Ecto neural progenitor cell (in vitro differentiated cells): ENCODE measurements around the gene FOXP1.

Experiments
- DNase-seq: peaks from one replicate; pipeline ENCODE4 v3.0.0-alpha.2; 2018; ENCODE audit warnings: low spot score

Gene FOXP1

DNA sequence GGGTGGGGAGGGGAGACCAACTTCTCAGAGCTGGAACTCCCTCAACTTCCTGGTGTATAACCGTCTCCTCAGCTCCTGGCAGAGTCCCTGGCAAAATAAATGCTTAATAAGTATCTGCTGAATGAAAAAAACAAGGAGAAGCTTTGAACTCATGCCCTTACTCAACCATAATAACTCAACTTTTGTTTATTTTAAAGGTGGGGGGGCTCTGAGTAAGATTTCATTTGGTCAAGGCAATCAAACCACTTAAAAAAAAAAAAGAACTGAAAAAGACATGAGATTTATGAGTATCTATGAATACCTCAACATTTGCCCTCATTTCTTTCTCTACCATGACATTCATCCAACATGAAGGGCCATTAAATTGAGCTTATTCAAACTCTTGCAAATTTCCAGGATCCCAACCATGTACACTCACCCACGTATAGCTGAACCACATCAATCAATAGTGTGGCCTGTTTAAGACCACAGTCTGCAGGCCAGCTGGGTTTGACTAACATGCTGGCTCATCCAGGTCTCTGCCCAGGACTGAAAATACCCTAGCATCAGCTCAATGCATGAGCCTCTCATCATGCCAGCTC lies 157.9 kb downstream of the FOXP1 start:
- DNase-seq, result no peak

DNA sequence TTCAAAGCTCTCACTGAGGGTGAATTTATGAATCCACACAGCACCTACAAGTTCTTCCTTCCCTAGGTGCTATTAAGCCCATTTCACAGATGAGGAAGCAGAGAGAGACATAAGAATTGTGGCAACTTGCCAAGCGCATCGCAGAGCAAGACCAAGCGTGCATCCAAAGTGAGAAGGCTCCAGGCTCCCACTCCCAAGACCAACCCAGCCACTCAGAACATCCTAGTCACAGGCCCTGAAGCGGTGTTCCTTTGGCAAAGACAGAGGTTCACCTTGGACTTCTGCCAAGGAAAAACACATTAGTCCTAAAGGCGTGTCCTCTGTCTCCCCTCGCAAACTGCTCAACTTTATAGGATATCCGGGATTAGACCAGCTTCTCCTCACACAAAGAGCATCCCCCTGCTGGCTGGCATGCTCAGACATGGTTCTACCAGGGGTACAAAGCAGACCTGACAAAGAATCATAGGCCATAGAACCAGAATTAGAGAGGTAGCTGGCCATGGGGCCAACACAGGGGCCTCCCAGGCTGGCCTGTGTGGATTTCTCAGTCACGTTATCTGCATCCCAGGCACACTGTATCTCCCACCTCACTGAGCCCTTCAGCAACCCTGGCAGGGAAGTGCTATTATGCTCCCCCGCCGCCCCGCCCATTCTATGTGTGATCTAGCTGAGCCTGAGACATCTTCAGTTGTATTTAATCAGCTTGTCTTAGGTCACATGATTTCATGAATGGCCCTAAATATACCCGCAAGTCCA lies 160.2 kb downstream of the FOXP1 start:
- no peak for DNase-seq

DNA sequence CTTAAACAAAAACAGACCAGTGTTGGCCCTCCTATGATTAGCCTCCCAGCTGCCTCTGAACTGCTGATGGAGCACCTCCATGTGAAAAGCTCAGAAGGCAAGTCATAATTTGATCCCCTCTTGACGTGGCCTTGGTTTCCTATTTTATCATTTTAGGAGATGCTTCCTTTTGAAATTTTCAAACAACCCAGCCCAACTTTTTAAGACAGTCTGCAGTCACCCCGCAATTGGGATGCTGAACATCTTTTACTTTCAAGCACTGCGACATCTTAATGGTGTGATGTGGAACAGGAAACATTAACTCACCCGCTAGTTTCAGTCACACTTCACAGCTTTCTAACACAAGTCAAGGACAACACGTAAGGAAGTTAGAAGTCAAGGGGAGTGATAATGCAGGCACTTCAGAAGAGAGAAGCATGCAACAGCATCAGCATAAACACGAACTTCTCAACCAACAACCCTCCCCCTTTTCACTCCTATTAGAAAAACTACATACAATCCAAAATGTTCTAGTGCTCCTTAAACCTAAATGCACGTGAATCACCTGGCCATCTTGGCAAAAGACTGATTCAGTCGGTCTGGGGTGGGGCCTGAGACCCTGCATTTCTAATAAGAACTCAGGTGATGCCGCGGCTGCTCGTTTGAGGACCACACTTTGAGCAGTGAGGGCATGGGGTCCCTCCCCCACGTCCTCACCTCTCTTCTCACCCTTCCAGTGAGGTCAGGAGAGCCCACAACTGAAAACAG lies 161.5 kb downstream of the FOXP1 start:
- DNase-seq, result no peak

DNA sequence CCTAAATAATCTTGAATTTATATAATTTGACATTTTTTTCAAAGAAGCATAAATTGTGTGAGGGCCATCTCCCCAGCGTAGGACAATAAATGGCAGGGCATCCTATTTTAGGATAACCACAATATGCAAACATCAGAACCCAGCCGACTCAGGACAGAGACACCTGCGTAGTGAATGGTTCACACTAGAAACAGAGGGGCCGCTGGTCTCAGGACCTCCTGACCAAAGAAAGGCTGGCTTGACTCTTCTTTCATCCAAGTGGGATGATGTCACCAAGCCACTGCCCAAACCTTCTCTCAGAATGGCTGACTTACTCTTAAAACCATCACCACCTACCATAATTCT lies 162.1 kb downstream of the FOXP1 start:
- DNase-seq, result no peak

DNA sequence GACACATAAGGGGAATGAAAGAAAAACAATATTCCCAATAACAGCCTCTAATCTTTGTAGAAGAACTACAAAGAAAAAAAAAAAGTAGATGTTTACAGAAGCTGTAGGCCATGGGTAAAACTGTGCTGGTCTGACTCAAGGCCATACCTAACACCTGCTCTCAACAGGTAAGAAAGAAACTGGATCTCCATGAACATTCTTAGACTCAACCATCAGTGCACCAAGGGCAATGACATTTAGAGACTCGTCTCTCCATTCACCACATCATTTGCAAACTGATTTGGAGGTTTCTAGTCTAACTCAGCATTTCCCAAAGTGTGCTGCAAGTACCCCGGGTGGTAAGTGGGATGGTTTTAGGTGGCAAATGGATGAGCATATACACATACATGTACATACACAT lies 164.2 kb downstream of the FOXP1 start:
- DNase-seq, result no peak

DNA sequence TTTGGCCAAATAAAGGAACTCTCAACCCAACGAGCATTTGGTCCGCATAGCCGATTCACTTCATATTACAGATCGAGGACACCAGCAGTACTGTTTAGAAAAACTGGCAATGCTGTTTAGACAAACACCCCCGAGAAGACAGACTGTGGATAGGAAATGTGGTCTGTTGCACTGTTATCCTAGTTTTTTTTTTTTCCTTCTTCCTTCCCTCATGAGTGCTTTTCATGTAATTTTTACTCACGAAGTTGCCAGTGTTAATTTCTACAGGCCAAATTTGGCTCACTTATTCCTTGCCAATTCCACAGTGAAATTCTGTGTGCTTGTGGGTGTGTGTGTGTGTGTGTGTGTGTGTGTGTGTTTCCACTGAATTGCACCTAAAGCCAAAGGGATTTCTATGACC lies 165.7 kb downstream of the FOXP1 start:
- no peak for DNase-seq

DNA sequence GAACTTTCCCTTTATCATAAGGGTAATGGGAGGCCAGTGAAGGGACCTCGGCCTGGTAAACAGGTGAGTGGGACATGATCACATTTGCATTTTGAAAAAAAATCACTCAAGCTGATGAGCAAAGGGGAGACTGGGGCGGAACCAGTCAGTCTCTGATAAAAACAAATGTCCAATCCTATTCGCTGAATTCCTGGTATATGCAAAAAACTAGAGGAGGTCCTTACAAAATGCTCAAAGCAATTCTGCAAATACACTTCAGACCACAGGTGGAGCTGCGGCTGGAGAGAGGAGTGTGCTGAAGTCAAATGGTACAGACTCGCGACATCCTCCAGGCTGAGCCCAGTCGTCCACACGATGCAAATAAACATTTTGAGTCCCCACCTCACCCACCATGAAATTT lies 166.7 kb downstream of the FOXP1 start:
- DNase-seq, result no peak

DNA sequence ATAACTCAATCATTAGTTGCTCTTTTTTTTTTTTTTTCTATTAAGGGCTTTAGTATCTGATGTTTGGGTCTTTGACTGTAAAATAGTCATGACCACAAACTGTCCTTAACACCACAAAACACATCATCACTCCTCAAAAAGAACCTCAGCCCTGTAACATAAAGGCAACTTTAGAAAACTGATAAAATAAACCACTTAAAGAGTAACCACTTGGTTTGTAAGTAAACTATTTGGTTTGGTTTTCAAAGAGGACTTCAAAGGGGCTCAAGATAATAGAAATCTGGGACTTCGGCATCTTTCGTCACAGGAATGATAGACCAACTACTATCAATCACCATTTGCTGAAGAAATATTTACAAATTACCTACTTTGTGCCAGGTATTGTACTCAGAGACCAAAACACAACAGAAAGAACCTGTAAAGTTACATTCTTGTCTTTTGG lies 167.8 kb downstream of the FOXP1 start:
- DNase-seq, result no peak

DNA sequence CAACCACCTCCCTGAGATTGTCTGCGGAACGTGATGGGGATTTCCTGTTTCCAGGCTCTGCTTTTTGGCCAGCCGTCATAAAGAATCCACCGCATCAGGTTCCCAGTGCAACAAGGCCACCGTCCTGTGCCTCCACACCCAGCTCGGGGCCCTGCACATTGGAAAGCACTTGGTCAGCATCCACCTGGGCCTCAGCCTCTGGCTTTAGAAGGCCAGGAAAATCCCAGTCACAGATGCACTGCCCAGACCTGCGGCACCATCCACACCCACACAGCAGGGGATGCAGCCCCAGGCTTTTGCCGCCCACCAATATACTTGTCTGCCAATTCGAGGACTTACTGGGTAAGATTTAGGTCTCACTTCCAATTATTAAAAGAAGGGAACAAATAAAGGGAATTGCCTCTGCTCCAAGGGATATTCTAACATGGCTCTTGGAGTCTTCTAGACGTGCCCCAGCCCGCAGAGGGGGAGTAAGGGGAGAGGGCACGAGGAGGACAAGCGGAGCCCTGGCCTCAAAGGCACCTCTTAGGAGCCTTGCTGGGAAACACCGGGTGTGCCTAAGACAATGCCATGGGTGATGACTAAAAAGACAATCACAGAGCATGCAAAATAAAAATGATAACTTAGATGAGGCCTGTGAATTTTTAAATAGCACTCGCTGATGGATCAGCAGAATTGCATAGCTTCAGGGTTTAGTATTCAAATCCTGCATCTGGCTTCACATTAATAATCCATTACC lies 169.2 kb downstream of the FOXP1 start:
- DNase-seq, result no peak

DNA sequence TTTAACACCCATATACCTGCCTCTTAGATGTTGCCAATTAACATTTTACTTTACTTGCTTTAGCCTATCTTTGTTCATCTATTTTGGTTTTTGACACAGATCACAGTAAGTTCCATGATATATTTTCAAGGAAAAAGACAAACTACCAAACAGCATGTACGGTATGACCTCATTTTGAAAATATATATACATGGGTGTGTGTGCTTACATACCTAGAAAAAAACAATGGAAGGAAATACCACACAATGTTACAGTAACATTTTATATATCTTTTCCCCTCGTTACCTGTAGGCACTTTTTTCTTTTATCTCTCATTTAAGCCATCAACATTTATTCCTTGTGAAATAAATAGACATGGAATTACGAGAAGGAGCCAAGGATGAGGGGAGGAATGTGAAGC lies 170.0 kb downstream of the FOXP1 start:
- DNase-seq, result no peak

DNA sequence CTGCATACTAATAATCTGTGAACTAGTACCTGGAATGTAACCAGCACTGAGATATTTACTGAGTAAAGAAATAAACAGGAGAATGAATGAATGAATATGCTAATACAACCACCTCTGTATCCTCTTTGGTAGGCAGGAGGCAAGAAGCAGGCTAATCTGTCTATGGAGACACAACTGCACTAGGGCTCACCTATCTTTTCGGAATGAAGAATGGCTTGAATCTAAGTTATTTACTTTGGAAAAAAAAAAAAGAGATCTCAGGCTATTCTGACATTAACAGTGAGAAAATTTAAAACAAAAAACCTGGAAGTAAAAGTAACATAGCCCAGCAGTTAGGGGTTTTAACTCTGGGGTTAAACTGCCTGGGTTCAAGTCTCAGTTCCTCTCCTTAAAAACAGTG lies 174.2 kb downstream of the FOXP1 start:
- no peak for DNase-seq

DNA sequence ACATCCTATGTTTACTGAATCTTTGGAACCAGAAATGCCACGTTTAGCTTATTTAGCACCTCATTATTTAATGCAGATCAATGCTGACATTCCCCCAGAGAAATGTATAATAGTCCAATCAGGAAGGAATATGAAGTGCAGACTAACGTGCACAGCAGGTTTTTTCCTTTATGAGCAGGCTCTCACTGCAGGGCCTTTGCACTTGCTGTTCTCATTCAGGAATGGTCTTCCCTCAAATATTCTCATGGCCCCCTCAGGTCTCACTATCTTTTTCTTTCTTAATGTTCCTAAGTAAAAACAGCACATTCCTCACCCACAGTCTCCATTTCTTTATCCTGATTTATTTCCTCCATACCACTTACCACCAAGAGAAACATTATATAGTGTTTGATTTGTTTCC lies 174.6 kb downstream of the FOXP1 start:
- DNase-seq, result no peak

DNA sequence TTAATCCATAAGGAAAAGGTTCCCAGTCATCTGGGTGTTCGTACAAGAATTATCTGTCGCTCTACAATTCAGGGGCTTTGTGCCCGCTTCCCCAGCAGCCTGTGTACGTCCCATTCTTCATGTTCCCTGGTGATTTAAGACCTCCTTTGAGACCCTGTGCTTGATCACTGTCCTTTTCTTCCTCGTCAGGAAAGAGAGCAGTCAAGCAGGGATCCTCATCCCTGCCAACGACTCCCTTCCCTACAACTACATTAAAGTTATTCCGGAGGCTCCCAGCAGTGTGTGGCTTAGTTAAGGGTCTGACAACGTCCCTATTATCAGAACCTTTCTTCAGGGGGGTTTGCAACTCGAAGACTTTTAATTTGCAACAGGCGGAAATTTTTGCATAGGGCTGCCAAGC lies 175.7 kb downstream of the FOXP1 start:
- no peak for DNase-seq

DNA sequence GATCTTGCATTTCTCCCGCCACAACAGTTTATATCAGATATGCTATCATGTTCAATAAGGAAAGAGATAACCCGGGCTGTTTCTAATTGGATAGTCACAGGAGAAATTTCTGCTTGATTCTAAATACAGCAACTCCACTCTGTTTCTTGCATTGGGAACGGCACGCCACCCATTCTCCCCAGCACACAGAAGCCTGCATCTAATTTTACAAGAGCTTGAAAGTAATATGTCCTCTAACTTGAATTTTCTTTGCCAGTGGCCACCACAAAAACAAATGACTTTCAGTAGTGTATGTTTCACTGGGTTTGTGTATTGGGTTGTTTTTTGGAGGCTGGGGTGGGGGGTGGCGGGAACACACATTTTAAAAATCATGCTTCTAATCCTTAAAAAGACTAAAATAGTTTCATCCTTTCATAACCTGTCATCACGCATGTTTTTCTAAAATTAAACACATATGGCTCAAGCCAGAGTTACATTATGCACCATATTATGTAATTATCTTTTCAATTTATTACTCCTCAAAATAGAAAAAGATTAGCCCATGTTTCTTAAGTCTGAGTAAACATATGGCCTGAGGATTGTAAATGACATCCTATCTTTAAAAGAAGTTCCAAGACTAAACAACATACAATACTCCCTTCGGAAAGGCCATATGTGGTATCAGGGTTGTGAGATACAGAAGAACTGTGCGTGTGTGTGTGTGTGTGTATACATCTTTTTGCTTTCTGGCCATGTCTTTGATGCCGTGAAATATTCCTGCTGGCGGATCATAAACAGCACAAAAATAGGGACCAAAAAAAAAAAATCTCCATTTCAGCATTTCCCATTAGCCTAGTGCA lies 176.3 kb downstream of the FOXP1 start:
- DNase-seq, result no peak

DNA sequence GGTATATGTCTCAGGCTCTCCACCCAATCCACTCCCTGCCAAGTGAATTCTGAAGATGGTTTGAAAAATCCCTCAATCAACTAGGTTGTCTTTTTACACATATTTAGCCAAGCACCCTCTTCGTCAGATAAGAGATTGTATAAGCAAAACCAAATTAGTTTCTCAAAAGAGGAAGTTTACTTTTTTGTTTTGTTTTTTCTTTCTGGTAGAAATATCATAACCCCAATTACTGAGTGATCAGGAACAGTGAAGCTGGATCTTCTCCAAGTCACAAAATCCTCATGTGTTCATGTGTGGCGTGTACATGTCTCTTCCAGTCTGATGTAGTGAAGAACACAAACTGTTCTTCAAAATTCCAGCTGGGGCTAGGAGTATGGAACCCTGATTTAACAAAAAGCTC lies 180.6 kb downstream of the FOXP1 start:
- no peak for DNase-seq

DNA sequence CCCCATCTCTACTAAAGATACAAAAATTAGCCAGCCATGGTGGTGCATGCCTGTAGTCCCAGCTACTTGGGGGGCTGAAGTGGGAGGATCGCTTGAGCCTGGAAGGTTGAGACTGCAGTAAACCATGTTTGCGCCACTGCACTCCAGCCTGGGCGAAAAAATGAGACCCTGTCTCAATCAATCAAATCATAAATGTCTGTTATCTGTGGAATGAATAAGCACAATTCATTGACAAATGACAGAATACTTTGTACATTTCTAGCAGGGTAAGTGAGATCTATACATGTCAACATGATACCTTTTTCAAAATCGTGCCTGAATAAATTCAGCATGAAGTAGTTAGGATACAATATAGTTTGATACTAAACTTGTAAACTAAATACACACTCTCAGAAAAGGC lies 181.2 kb downstream of the FOXP1 start:
- no peak for DNase-seq

DNA sequence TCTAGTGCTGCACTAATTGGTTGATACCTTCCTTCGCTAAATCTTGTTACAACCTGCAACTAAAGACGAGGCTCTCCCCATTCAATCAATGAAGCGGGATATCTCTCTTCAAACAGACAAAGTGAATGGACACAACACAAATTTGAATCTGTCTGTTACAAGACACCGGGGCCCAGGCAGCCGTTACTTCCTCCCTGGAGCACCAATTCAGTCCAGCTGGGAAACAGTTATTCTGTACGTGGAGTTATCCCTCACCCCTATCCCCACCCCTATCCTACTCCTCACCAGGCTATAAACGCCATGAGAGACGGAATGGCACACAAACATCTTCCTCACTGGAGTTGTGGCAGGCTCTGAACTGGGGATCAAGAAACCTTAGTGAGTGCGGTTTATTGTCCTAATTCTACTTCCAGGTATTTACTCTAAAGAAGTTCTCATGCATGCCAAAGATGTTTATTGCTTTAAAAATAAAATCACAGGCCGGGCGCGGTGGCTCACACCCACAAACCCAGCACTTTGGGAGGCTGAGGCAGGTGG lies 181.8 kb downstream of the FOXP1 start:
- DNase-seq, result no peak

DNA sequence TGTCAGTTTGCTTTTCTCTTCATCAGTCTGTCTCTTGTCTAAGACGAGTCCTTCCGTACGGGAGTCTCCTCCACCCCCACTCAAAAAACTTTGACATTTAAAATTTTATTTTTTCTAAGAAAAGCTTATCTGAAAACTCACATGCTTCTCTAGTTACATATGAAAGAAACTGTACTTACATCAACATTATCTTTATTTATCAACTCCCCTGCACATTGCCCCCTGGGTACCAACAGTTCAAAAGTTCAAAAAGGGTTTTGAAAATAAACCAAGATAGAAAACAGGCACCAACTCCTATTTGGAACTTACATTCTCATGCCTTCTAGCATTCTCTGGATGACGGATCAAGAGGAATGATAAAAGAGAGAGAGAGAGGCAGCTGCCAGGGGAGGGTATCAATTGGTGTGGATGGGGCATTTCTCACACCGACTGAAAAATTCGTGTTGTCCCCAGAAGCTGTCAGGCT lies 182.5 kb downstream of the FOXP1 start:
- no peak for DNase-seq

DNA sequence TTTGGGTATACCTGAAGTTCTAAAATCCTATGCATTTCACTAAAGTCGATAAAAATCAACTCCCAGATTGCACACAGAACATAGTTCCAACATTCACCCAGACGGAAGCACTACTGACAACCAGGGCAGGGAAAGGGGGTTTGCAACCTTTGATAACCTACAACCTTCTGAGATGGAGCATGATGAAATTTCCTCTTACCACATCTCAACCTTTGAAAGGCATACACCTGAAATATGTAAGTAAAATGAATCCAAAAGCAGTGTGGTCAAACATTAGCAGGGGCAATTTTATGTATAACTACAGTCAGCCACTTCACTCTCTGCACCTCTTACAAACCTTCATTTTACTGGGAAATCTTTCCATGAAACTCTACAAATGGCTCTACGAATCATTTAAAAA lies 184.1 kb downstream of the FOXP1 start:
- DNase-seq, result no peak

DNA sequence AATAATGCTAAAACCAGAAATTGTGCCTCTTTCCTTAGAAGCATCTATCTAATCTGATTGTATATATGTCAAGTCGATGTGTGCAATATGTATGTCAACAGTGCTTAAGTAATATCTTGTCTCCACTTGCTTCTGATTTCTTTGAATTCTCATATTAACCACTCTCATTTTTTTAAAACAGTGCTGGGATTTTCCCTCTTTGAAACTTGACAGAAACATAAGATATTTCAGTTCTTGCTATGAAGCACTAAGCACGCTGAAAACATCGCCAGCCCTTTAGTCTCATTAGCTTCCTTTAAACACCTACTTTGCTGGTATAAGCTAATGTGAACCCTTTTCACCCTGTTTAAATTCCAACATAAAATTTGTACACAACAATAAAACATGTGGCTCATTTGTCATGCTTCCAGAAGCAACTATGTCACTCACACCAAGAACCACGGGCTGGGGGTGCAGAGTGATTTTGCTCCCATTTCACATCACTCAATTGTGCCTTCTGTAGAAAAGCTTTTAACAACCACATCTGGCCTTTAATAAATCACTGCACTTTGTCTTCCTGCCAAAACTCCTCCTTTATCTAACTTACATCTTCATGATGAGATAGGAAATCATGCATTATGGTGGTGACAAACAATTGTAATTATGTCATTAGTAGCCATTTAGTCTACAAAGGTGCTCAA lies 185.2 kb downstream of the FOXP1 start:
- DNase-seq, result no peak

DNA sequence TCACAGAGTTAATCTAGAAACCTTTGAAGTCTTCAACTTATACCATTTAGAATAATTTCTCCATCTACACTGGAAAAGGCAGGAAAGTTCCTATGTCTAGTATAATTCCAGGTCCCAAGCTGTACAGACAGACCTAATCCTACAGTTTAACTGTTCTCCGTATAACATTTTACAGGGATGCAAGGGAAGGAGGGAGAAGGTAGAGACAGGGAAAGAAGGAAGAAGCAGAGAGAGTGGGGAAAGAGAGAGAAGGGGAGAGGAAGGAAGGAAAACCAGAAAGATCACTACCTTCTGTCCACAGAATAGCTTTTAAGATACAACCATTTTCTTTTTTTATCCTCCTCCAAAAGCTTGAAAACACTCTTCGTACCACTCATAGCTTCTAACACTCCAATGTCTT lies 185.8 kb downstream of the FOXP1 start:
- DNase-seq, result no peak
